Measurements from ENCODE around the gene CDKAL1.

- TF ChIP-seq RARB (CRISPR knock-in tag; IDR thresholded peaks at IDR 0.05), result no peak
- TF ChIP-seq ZNF8 (CRISPR knock-in tag; IDR thresholded peaks at IDR 0.05), result no peak
- TF ChIP-seq ZFP3 (CRISPR knock-in tag; IDR thresholded peaks at IDR 0.05), result no peak
- no peak for TF ChIP-seq ISL1 (CRISPR knock-in tag; IDR thresholded peaks at IDR 0.05)
- TF ChIP-seq TCF4 (CRISPR knock-in tag; IDR thresholded peaks at IDR 0.05; ENCODE audit: borderline replicate concordance), result no peak
These were observed 648.3 kb downstream of the CDKAL1 start for GRCh38 chr6:21182589-21182988.

All from SK-N-SH treated with all-trans-retinoic acid at 6 μM for 48 hours (cell line).